Neural progenitor cell (in vitro differentiated cells): Measurements from ENCODE around the gene STRN3. TPM values are rescaled to one million over a fixed set of nuclear protein-coding genes. Genes with fewer than 3 reads are reported as not detected.

ENCODE experiments used
- DNase-seq: peaks from one replicate; pipeline ENCODE4 v3.0.0-alpha.2; 2016; ENCODE audit warnings: low spot score
- H2AFZ ChIP-seq: fragments of 200-600 bp; sonication (generic); replicated peaks from 2 replicates; pipeline ENCODE4 v1.6.1; 2016; ENCODE audit warnings: antibody characterized with exemption
- H3F3A ChIP-seq: fragments of 200-600 bp; sonication (generic); 2 replicates; pipeline ENCODE4 v1.6.1; 2016; ENCODE audit warnings: antibody characterized with exemption, low read depth
- H3K27ac ChIP-seq: fragments of 200-600 bp; sonication (generic); 2 replicates; pipeline ENCODE4 v1.5.1; 2016; ENCODE audit warnings: mild to moderate bottlenecking
- H3K27me3 ChIP-seq: fragments of 200-600 bp; sonication (generic); 2 replicates; pipeline ENCODE4 v1.6.1; 2016; ENCODE audit warnings: mild to moderate bottlenecking, moderate library complexity
- H3K36me3 ChIP-seq: fragments of 200-600 bp; sonication (generic); 2 replicates; pipeline ENCODE4 v1.5.1; 2016
- H3K4me1 ChIP-seq: fragments of 200-600 bp; sonication (generic); 2 replicates; pipeline ENCODE4 v1.6.1; 2016; ENCODE audit warnings: mixed run types
- H3K4me2 ChIP-seq: fragments of 200-600 bp; sonication (generic); 2 replicates; pipeline ENCODE4 v1.6.1; 2016
- H3K4me3 ChIP-seq: fragments of 200-600 bp; sonication (generic); 2 replicates; pipeline ENCODE4 v1.5.1; 2016
- H3K79me2 ChIP-seq: fragments of 200-600 bp; sonication (generic); 2 replicates; pipeline ENCODE4 v1.6.1; 2016; ENCODE audit warnings: low read depth
- H3K9ac ChIP-seq: fragments of 200-600 bp; sonication (generic); 2 replicates; pipeline ENCODE4 v1.6.1; 2016
- H3K9me3 ChIP-seq: fragments of 200-600 bp; sonication (generic); 2 replicates; pipeline ENCODE4 v1.5.1; 2016; ENCODE audit warnings: low read depth
- H4K20me1 ChIP-seq: fragments of 200-600 bp; sonication (generic); 2 replicates; pipeline ENCODE4 v1.6.1; 2016; ENCODE audit warnings: low read depth
- H3K27ac Mint-ChIP-seq: 3 replicates; pipeline ENCODE4 v1.8.0; 2021; ENCODE audit warnings: mixed read lengths
- H3K27me3 Mint-ChIP-seq: 2 replicates; pipeline ENCODE4 v1.8.0; 2022; ENCODE audit warnings: low read depth, mild to moderate bottlenecking, inconsistent platforms, moderate library complexity, mixed read lengths; ENCODE audit not compliant: insufficient read depth
- H3K36me3 Mint-ChIP-seq: 3 replicates; pipeline ENCODE4 v1.8.0; 2021; ENCODE audit warnings: mixed read lengths
- H3K4me1 Mint-ChIP-seq: 3 replicates; pipeline ENCODE4 v1.8.0; 2021; ENCODE audit warnings: mixed read lengths
- H3K4me3 Mint-ChIP-seq: 3 replicates; pipeline ENCODE4 v1.8.0; 2021; ENCODE audit warnings: mild to moderate bottlenecking, moderate library complexity, mixed read lengths
- H3K9me3 Mint-ChIP-seq: 3 replicates; pipeline ENCODE4 v1.8.0; 2020; ENCODE audit warnings: mixed read lengths
- EZH2 ChIP-seq: fragments of 200-600 bp; sonication (generic); IDR thresholded peaks from 2 replicates; pipeline ENCODE4 v1.6.1; 2017; ENCODE audit warnings: antibody characterized with exemption, mild to moderate bottlenecking, moderate library complexity
- EZH2phosphoT487 ChIP-seq: fragments of 200-600 bp; sonication (generic); IDR thresholded peaks from 2 replicates; pipeline ENCODE4 v1.6.1; 2017; ENCODE audit warnings: antibody characterized with exemption
- total RNA-seq: library from RNA; depleted of rRNA; stranded (reverse); fragments of >200 nt; gene quantifications from 2 replicates; pipeline ENCODE4 v1.2.3, GENCODE V29; 2015; ENCODE audit warnings: low replicate concordance
- TF ChIP-seq, protein P1 (sequence below): fragments of 200-600 bp; sonication (generic); IDR thresholded peaks from 2 replicates; pipeline ENCODE4 v1.5.1; 2017; ENCODE audit warnings: antibody characterized with exemption, mild to moderate bottlenecking

Gene STRN3
- total RNA-seq, 1 donor from 2014 or later, result 104 TPM

DNA sequence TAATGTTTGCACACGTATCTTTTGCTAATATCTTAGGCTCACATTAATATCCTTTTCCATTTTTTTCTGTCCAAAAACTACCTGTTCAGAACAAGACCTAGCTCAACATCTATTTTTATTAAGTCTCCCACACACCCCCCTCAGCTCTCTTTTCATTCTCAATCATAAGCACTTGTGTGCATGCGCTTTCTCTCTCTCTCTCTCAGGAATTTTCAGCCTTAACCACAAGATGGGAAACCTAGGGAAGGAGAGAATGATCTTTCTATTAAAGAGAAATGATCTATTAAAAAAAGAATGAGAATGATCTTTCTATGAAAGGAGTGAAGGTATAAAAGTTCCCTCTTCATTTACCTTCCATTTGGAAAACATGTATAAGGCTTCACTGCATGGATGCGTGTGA, 40.4 kb downstream of the STRN3 start:
- Histone ChIP-seq H3K4me3 (no peak overlapping the region), H3K4me1 (no peaks in the 10 kb centered on the region), H4K20me1 (peaks cover 61% of the 10 kb centered on the region), H3K9ac (no peak overlapping the region), H3K27me3 (no peaks in the 10 kb centered on the region), H2AFZ (no peak overlapping the region), H3K4me2 (no peak overlapping the region), H3K36me3 (no peaks in the 10 kb centered on the region), H3K27ac (no peak overlapping the region), H3K9me3 (no peaks in the 10 kb centered on the region), H3F3A (no peaks in the 10 kb centered on the region), H3K79me2 (peaks cover 100% of the 10 kb centered on the region)
- no peaks in the 10 kb centered on the region for H3K4me1 Mint-ChIP-seq
- H3K27me3 Mint-ChIP-seq, result no peaks in the 10 kb centered on the region
- no peak overlapping the region for H3K4me3 Mint-ChIP-seq
- H3K9me3 Mint-ChIP-seq, result peaks cover 10% of the 10 kb centered on the region
- peaks cover 32% of the 10 kb centered on the region for H3K36me3 Mint-ChIP-seq
- DNase-seq, result no peak
- H3K27ac Mint-ChIP-seq, result no peak overlapping the region
- TF ChIP-seq EZH2 (no peak), EZH2phosphoT487 (no peak)
- TF ChIP-seq, protein P1, sequence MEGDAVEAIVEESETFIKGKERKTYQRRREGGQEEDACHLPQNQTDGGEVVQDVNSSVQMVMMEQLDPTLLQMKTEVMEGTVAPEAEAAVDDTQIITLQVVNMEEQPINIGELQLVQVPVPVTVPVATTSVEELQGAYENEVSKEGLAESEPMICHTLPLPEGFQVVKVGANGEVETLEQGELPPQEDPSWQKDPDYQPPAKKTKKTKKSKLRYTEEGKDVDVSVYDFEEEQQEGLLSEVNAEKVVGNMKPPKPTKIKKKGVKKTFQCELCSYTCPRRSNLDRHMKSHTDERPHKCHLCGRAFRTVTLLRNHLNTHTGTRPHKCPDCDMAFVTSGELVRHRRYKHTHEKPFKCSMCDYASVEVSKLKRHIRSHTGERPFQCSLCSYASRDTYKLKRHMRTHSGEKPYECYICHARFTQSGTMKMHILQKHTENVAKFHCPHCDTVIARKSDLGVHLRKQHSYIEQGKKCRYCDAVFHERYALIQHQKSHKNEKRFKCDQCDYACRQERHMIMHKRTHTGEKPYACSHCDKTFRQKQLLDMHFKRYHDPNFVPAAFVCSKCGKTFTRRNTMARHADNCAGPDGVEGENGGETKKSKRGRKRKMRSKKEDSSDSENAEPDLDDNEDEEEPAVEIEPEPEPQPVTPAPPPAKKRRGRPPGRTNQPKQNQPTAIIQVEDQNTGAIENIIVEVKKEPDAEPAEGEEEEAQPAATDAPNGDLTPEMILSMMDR, result no peak

DNA sequence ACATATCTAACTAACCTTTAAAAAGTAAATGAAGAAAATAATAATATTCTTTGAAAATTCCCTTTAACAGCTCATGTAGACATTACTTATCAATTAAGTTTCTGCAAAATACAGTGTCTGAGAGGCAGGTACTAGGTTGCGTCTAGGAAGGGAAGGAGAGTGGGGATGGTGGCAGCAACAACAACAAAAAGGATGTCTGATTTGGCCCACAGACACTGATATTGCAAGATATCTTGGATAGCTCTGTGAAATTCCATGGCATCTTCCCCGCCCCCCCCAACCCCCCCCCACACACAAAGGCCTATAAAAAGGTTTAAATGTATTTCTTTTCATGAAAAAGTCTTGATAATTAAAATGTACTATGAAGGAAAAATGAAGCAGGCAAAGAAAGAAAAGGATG, 42.3 kb downstream of the STRN3 start:
- Histone ChIP-seq H3K9me3 (no peaks in the 10 kb centered on the region), H3K9ac (no peak overlapping the region), H3K4me3 (no peak overlapping the region), H3K27me3 (no peaks in the 10 kb centered on the region), H3K36me3 (no peaks in the 10 kb centered on the region), H3K79me2 (peaks cover 100% of the 10 kb centered on the region), H3K4me1 (no peaks in the 10 kb centered on the region), H3K27ac (no peak overlapping the region), H3K4me2 (no peak overlapping the region), H3F3A (no peaks in the 10 kb centered on the region), H2AFZ (no peak overlapping the region), H4K20me1 (peaks cover 59% of the 10 kb centered on the region)
- Mint-ChIP-seq H3K27ac (no peak overlapping the region), H3K4me3 (no peak overlapping the region), H3K4me1 (no peaks in the 10 kb centered on the region), H3K36me3 (peaks cover 25% of the 10 kb centered on the region), H3K9me3 (peaks cover 5% of the 10 kb centered on the region), H3K27me3 (no peaks in the 10 kb centered on the region)
- TF ChIP-seq, protein P1, result no peak
- TF ChIP-seq EZH2 (no peak), EZH2phosphoT487 (no peak)
- DNase-seq, result no peak

DNA sequence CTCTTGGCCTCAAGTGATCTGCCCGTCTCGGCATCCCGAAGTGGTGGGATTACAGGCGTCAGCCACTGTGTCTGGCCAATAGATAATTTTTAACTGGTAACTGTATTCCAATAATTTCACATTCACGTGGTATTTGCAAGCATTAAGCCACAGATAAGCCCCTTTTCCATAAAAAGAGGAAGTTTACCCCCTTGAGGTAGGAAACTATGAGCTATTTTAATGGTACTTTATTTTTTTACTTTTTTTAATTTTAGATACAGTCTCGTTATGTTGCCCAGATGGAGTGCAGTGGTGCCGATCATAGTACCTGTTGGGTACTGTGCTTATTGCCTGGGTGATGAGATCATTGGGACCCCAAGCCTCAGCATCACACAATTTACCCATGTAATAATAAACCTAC, 43.6 kb downstream of the STRN3 start:
- Mint-ChIP-seq H3K27ac (no peak overlapping the region), H3K4me1 (no peaks in the 10 kb centered on the region), H3K4me3 (no peak overlapping the region), H3K9me3 (peaks cover 13% of the 10 kb centered on the region), H3K36me3 (peaks cover 33% of the 10 kb centered on the region), H3K27me3 (no peaks in the 10 kb centered on the region)
- H3K36me3 ChIP-seq, result no peaks in the 10 kb centered on the region
- H3K4me1 ChIP-seq, result no peaks in the 10 kb centered on the region
- H3K4me2 ChIP-seq, result no peak overlapping the region
- no peaks in the 10 kb centered on the region for H3F3A ChIP-seq
- H4K20me1 ChIP-seq, result peaks cover 58% of the 10 kb centered on the region
- no peaks in the 10 kb centered on the region for H3K9me3 ChIP-seq
- DNase-seq, result no peak
- TF ChIP-seq EZH2phosphoT487 (no peak), EZH2 (no peak)
- TF ChIP-seq, protein P1, result no peak
- no peaks in the 10 kb centered on the region for H3K27me3 ChIP-seq
- H3K79me2 ChIP-seq, result peaks cover 100% of the 10 kb centered on the region
- no peak overlapping the region for H3K9ac ChIP-seq
- H2AFZ ChIP-seq, result no peak overlapping the region
- no peak overlapping the region for H3K27ac ChIP-seq
- no peak overlapping the region for H3K4me3 ChIP-seq

DNA sequence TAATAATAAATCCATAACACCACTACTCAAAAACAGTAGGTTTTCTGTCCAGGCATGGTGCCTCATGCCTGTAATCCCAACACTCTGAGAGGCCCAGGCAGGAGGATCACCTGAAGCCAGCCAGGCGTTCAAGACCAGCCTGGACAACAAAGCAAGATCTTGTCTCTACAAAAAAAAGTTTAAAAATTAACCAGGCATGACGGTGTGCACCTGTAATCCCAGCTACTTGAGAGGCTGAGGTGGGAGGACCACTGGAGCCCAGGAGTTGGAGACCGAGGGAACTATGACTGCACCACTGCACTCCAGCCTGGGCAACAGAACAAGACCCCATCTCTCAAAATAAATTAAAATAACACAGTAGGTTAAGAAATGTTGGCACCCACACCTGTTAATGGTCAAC, 45.2 kb downstream of the STRN3 start:
- H3K27ac Mint-ChIP-seq, result no peak overlapping the region

More for the DNA sequence above, 45.2 kb downstream of the STRN3 start:
- Histone ChIP-seq H3K36me3 (no peaks in the 10 kb centered on the region), H3K4me2 (no peak overlapping the region), H3K9me3 (no peaks in the 10 kb centered on the region), H2AFZ (no peak overlapping the region), H3K4me3 (no peak overlapping the region), H3K9ac (no peak overlapping the region), H3F3A (no peaks in the 10 kb centered on the region), H3K79me2 (peaks cover 100% of the 10 kb centered on the region), H3K4me1 (no peaks in the 10 kb centered on the region), H3K27me3 (no peaks in the 10 kb centered on the region), H3K27ac (no peak overlapping the region), H4K20me1 (peaks cover 62% of the 10 kb centered on the region)
- Mint-ChIP-seq H3K36me3 (peaks cover 33% of the 10 kb centered on the region), H3K9me3 (peaks cover 23% of the 10 kb centered on the region), H3K4me1 (no peaks in the 10 kb centered on the region), H3K4me3 (no peak overlapping the region), H3K27me3 (no peaks in the 10 kb centered on the region)
- DNase-seq, result no peak
- TF ChIP-seq EZH2phosphoT487 (no peak), EZH2 (no peak)
- TF ChIP-seq, protein P1, result no peak
